DND-41 (cell line): ENCODE data around the gene FGF12.

Source experiments
- EZH2 ChIP-seq: IDR thresholded peaks from 3 replicates; pipeline ENCODE4 v1.6.1; 2012; ENCODE audit warnings: borderline replicate concordance, low read depth, mild to moderate bottlenecking, moderate library complexity, low read length, inconsistent platforms; ENCODE audit not compliant: severe bottlenecking
- TF ChIP-seq, protein P1 (sequence below): IDR thresholded peaks from 2 replicates; pipeline ENCODE4 v1.5.1; 2012; ENCODE audit warnings: borderline replicate concordance, low read length, moderate library complexity, mild to moderate bottlenecking; ENCODE audit not compliant: poor library complexity, severe bottlenecking; ENCODE audit errors: extremely low read depth

DNA sequence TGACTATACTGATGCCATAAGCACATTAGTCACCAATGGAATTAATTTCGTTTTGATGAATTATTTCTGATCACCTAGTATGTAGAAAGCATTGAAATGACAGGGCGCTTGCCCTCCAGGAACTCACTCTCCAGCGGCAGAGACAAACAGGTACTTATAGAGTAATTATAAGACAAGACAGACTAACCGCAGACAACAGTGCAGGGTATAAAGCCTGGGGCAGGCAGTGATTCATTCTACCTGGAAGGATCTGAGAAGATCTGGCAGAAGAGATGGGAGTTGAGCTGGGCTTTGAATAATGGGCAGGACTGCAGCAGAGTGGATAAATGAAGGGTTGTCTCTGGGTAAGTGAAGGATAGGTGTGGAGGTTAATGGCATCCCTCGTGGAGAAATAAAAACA is 331.8 kb downstream of the FGF12 start:
- TF ChIP-seq, protein P1, sequence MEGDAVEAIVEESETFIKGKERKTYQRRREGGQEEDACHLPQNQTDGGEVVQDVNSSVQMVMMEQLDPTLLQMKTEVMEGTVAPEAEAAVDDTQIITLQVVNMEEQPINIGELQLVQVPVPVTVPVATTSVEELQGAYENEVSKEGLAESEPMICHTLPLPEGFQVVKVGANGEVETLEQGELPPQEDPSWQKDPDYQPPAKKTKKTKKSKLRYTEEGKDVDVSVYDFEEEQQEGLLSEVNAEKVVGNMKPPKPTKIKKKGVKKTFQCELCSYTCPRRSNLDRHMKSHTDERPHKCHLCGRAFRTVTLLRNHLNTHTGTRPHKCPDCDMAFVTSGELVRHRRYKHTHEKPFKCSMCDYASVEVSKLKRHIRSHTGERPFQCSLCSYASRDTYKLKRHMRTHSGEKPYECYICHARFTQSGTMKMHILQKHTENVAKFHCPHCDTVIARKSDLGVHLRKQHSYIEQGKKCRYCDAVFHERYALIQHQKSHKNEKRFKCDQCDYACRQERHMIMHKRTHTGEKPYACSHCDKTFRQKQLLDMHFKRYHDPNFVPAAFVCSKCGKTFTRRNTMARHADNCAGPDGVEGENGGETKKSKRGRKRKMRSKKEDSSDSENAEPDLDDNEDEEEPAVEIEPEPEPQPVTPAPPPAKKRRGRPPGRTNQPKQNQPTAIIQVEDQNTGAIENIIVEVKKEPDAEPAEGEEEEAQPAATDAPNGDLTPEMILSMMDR, result no peak
- TF ChIP-seq EZH2, result no peak
